Astrocyte (in vitro differentiated cells and primary cell): ENCODE results near the gene UBE2D1. TPM values are rescaled to one million over a fixed set of nuclear protein-coding genes. Genes with fewer than 3 reads are reported as not detected.

Experiments
- DNase-seq: peaks from one replicate; pipeline ENCODE4 v3.0.0-alpha.2; 2010; ENCODE audit warnings: low read depth
- FAIRE-seq: peaks from 2 replicates; lab custom pipeline; 2011; peaks lifted over from hg19 to GRCh38; lab: Jason Lieb, UNC
- H2AFZ ChIP-seq: 2 replicates; pipeline ENCODE4 v1.6.0; 2012; ENCODE audit warnings: low read depth, low read length, inconsistent platforms
- H3K27ac ChIP-seq: 2 replicates; pipeline ENCODE4 v1.5.1; 2011; ENCODE audit warnings: low read depth, low read length, inconsistent platforms
- H3K27me3 ChIP-seq: 2 replicates; pipeline ENCODE4 v1.6.0; 2011; ENCODE audit warnings: low read length, inconsistent platforms; ENCODE audit not compliant: insufficient read depth
- H3K36me3 ChIP-seq: 2 replicates; pipeline ENCODE4 v1.5.1; 2011; ENCODE audit warnings: low read length, inconsistent platforms; ENCODE audit not compliant: insufficient read depth
- H3K4me1 ChIP-seq: 2 replicates; pipeline ENCODE4 v1.5.1; 2011; ENCODE audit warnings: low read length, inconsistent platforms; ENCODE audit not compliant: insufficient read depth
- H3K4me2 ChIP-seq: 2 replicates; pipeline ENCODE4 v1.6.0; 2012; ENCODE audit warnings: low read length, inconsistent platforms
- H3K4me3 ChIP-seq: 2 replicates; pipeline ENCODE4 v1.5.1; 2011; ENCODE audit warnings: low read depth, mild to moderate bottlenecking, low read length, inconsistent platforms; ENCODE audit not compliant: insufficient read depth
- H3K79me2 ChIP-seq: 2 replicates; pipeline ENCODE4 v1.6.0; 2012; ENCODE audit warnings: mild to moderate bottlenecking, low read length, inconsistent platforms; ENCODE audit not compliant: insufficient read depth
- H3K9ac ChIP-seq: 2 replicates; pipeline ENCODE4 v1.6.0; 2012; ENCODE audit warnings: mild to moderate bottlenecking, low read length, inconsistent platforms
- H3K9me3 ChIP-seq: 2 replicates; pipeline ENCODE4 v1.5.1; 2012; ENCODE audit warnings: low read depth, mild to moderate bottlenecking, low read length, inconsistent platforms; ENCODE audit not compliant: insufficient read depth
- H4K20me1 ChIP-seq: 2 replicates; pipeline ENCODE4 v1.6.0; 2012; ENCODE audit warnings: low read length, inconsistent platforms; ENCODE audit not compliant: insufficient read depth
- H3K27ac Mint-ChIP-seq: one replicate; pipeline ENCODE4 v1.8.0; 2021; ENCODE audit warnings: mild to moderate bottlenecking, mixed read lengths; ENCODE audit not compliant: unreplicated experiment
- H3K27me3 Mint-ChIP-seq: one replicate; pipeline ENCODE4 v1.8.0; 2021; ENCODE audit warnings: low read depth, mixed read lengths; ENCODE audit not compliant: unreplicated experiment
- H3K36me3 Mint-ChIP-seq: one replicate; pipeline ENCODE4 v1.8.0; 2021; ENCODE audit warnings: low read depth, mixed read lengths; ENCODE audit not compliant: unreplicated experiment
- H3K4me1 Mint-ChIP-seq: one replicate; pipeline ENCODE4 v1.8.0; 2021; ENCODE audit warnings: low read depth, mixed read lengths; ENCODE audit not compliant: unreplicated experiment
- H3K4me3 Mint-ChIP-seq: one replicate; pipeline ENCODE4 v1.8.0; 2021; ENCODE audit warnings: mild to moderate bottlenecking, moderate library complexity, mixed read lengths; ENCODE audit not compliant: unreplicated experiment
- H3K9me3 Mint-ChIP-seq: one replicate; pipeline ENCODE4 v1.8.0; 2021; ENCODE audit warnings: mild to moderate bottlenecking, mixed read lengths; ENCODE audit not compliant: unreplicated experiment
- CTCF ChIP-seq: IDR thresholded peaks from 2 replicates; pipeline ENCODE4 v1.5.1; 2011; ENCODE audit warnings: low read depth, mild to moderate bottlenecking, inconsistent platforms, low read length, moderate library complexity; ENCODE audit not compliant: insufficient read depth
- EZH2 ChIP-seq: IDR thresholded peaks from 2 replicates; pipeline ENCODE4 v1.6.1; 2012; ENCODE audit warnings: mild to moderate bottlenecking, low read length, inconsistent platforms; ENCODE audit not compliant: insufficient read depth
- total RNA-seq: library from RNA; stranded (reverse); gene quantifications from 2 replicates; pipeline ENCODE4 v1.2.1, GENCODE V29; 2021

UBE2D1 gene
- total RNA-seq, 1 donor from 2014 or later, result 22.1 TPM

GRCh38 chr10:58367069-58367468 is 32.3 kb downstream of the UBE2D1 start:
- Histone ChIP-seq H4K20me1 (no peaks in the 10 kb centered on the region), H3K4me2 (no peak overlapping the region), H3K79me2 (no peaks in the 10 kb centered on the region), H3K36me3 (peaks cover 3% of the 10 kb centered on the region), H3K27ac (no peak overlapping the region), H3K9ac (no peak overlapping the region), H2AFZ (no peak overlapping the region), H3K27me3 (no peaks in the 10 kb centered on the region), H3K9me3 (no peaks in the 10 kb centered on the region), H3K4me3 (no peak overlapping the region), H3K4me1 (no peaks in the 10 kb centered on the region)
- Mint-ChIP-seq H3K36me3 (no peaks in the 10 kb centered on the region), H3K4me3 (no peak overlapping the region), H3K9me3 (no peaks in the 10 kb centered on the region), H3K4me1 (no peaks in the 10 kb centered on the region), H3K27ac (no peak overlapping the region), H3K27me3 (no peaks in the 10 kb centered on the region)
- DNase-seq, result no peak
- no peak for TF ChIP-seq EZH2
- no peak for TF ChIP-seq CTCF
- no peak for FAIRE-seq

GRCh38 chr10:58371473-58371872 is 36.7 kb downstream of the UBE2D1 start:
- TF ChIP-seq EZH2 (no peak), CTCF (no peak)
- no peak for DNase-seq
- no peaks in the 10 kb centered on the region for H3K36me3 Mint-ChIP-seq
- no peak overlapping the region for H3K4me3 ChIP-seq
- H3K4me1 ChIP-seq, result no peaks in the 10 kb centered on the region
- no peaks in the 10 kb centered on the region for H3K27me3 ChIP-seq
- no peak for FAIRE-seq
- H3K9me3 Mint-ChIP-seq, result no peaks in the 10 kb centered on the region
- no peaks in the 10 kb centered on the region for H3K79me2 ChIP-seq
- H2AFZ ChIP-seq, result no peak overlapping the region
- H3K27ac ChIP-seq, result no peak overlapping the region
- peaks cover 3% of the 10 kb centered on the region for H3K36me3 ChIP-seq
- H3K4me1 Mint-ChIP-seq, result no peaks in the 10 kb centered on the region
- H3K27me3 Mint-ChIP-seq, result no peaks in the 10 kb centered on the region
- H3K4me2 ChIP-seq, result no peak overlapping the region
- no peak overlapping the region for H3K9ac ChIP-seq
- H3K4me3 Mint-ChIP-seq, result no peak overlapping the region
- no peaks in the 10 kb centered on the region for H4K20me1 ChIP-seq
- H3K9me3 ChIP-seq, result no peaks in the 10 kb centered on the region
- H3K27ac Mint-ChIP-seq, result no peak overlapping the region

GRCh38 chr10:58372607-58373441 is 38.0 kb downstream of the UBE2D1 start:
- DNase-seq (no peak), FAIRE-seq (no peak)
- TF ChIP-seq EZH2 (no peak), CTCF (no peak)
- Histone ChIP-seq H3K4me2 (no peak overlapping the region), H3K9me3 (no peaks in the 10 kb centered on the region), H3K4me3 (no peak overlapping the region), H2AFZ (no peak overlapping the region), H4K20me1 (no peaks in the 10 kb centered on the region), H3K9ac (no peak overlapping the region), H3K79me2 (no peaks in the 10 kb centered on the region), H3K36me3 (peaks cover 3% of the 10 kb centered on the region), H3K27me3 (no peaks in the 10 kb centered on the region), H3K4me1 (no peaks in the 10 kb centered on the region), H3K27ac (no peak overlapping the region)
- no peak overlapping the region for H3K4me3 Mint-ChIP-seq
- no peaks in the 10 kb centered on the region for H3K9me3 Mint-ChIP-seq
- no peaks in the 10 kb centered on the region for H3K27me3 Mint-ChIP-seq
- no peaks in the 10 kb centered on the region for H3K36me3 Mint-ChIP-seq
- no peak overlapping the region for H3K27ac Mint-ChIP-seq
- no peaks in the 10 kb centered on the region for H3K4me1 Mint-ChIP-seq
